Right lobe of liver (tissue), 6 donors: ENCODE results near the gene AURKA. TPM values are rescaled to one million over a fixed set of nuclear protein-coding genes. Genes with fewer than 3 reads are reported as not detected.

Experiments
- ATAC-seq, 4 donors: fragments of 200-7000 bp; cut with Tn5 transposase; one replicate each; pipeline ENCODE4 v1.9.1; 2020; ENCODE audit warnings: mild to moderate bottlenecking in 4 of 4, moderate library complexity in 4 of 4
- DNase-seq, 3 donors: peaks; one replicate each; pipeline ENCODE4 v3.0.0-alpha.2; 2020
- H3K27ac ChIP-seq, 3 donors: fragments of 200-600 bp; one replicate each; pipeline ENCODE4 v1.8.0; 2022
- H3K27me3 ChIP-seq, 2 donors: fragments of 200-600 bp; one replicate each; pipeline ENCODE4 v1.8.0; 2022
- H3K36me3 ChIP-seq, 4 donors: fragments of 200-600 bp; sonication (generic) in 1 of 4; one replicate each; pipeline versions ENCODE4 v1.5.1 to v1.8.0; 2017 to 2022; ENCODE audit warnings: control low read depth in 1 of 4
- H3K4me1 ChIP-seq, 4 donors: fragments of 200-600 bp; sonication (generic) in 1 of 4; one replicate each; pipeline versions ENCODE4 v1.5.1 to v1.8.0; 2017 to 2022; ENCODE audit warnings: control low read depth in 1 of 4
- H3K4me3 ChIP-seq, 3 donors: fragments of 200-600 bp; one replicate each; pipeline ENCODE4 v1.8.0; 2022
- H3K9me3 ChIP-seq, 4 donors: fragments of 200-600 bp; sonication (generic) in 1 of 4; one replicate each; pipeline versions ENCODE4 v1.5.1 to v1.8.0; 2017 to 2022; ENCODE audit warnings: control low read depth in 1 of 4
- POLR2A ChIP-seq: fragments of 450-650 bp; IDR thresholded peaks from one replicate; pipeline ENCODE4 v1.6.1; 2017; ENCODE audit warnings: antibody characterized with exemption, mild to moderate bottlenecking
- WGBS: methylation state at CpG from one replicate; pipeline ENCODE4 v1.1.6; 2018; ENCODE audit warnings: low coverage, low lambda C conversion rate; ENCODE audit not compliant: insufficient coverage; ENCODE audit errors: missing lambda C conversion rate; 5-methylcytosine and 5-hydroxymethylcytosine counted together
- intact Hi-C, 2 donors: fragments of 100-400 bp; cut with DNase I; formaldehyde crosslinking; loops; one replicate each; pipeline versions ENCODE4 v1.11.2 to v1.14.1; 2022
- total RNA-seq, 6 experiments: library from RNA; depleted of rRNA in 2 of 6; stranded (reverse); fragments of >200 nt in 2 of 6; fragmentation: NEBNext Ultra II Directional in 3 of 6; extraction: Animal tissue kit (Norgen Biotek cat#: 25700) in 3 of 6; gene quantifications; one replicate each; pipeline versions ENCODE4 v1.1.0 to v1.2.4, GENCODE V29; 2016 to 2023
- TF ChIP-seq, protein P1 (sequence below), 4 donors: fragments of 200-600 bp in 3 of 4; fragments of 450-650 bp in 1 of 4; IDR thresholded peaks; one replicate each; pipeline versions ENCODE4 v1.5.1 to v1.8.0; 2016 to 2022; ENCODE audit warnings: antibody characterized with exemption in 4 of 4, mild to moderate bottlenecking in 2 of 4
- donor health status: DM: no; HTN: yes; CAD: no.
- donor health status: DM: no; HTN: no; CAD: no.
- donor health status: DM: no; HTN: no; CAD: no.
- donor health status: DM: no; HTN: yes; CAD: no.
- donor health status: DM: no; HTN: yes; CAD: no.

Gene AURKA
- total RNA-seq, 6 experiments from 2014 or later, result 1.5 to 7.4 (median 2.5) TPM

DNA sequence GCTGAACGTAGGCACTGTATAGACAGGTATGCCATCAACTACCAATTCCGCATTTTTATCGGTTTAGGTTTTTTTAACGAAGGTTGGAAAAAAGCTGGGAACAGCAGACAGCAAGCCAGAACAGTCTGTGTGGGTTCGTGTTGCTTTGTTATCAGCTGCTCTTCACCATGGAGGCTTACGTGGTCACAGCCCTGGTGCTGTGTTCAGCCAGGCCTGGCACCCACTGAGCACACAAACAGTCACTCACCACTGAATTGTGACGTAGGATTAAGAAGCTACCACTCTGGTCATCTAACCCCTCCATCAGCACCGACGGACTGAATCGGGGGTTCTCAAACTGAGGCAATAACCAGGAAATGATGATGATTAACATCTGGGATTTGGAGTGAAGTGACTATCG, 20.0 kb downstream of the AURKA start:
- Histone ChIP-seq H3K36me3 (peaks cover 0 to 10% (median 5%) of the 10 kb centered on the region in 4 donors), H3K27ac (no peak overlapping the region), H3K27me3 (no peaks in the 10 kb centered on the region), H3K9me3 (no peaks in the 10 kb centered on the region), H3K4me3 (no peak overlapping the region), H3K4me1 (no peaks in the 10 kb centered on the region)
- intact Hi-C loops, result no loop called here
- ATAC-seq (no peak), DNase-seq (no peak)
- no peak for TF ChIP-seq POLR2A
- 92% methylated on average over 9 of the region's 11 CpGs for WGBS

DNA sequence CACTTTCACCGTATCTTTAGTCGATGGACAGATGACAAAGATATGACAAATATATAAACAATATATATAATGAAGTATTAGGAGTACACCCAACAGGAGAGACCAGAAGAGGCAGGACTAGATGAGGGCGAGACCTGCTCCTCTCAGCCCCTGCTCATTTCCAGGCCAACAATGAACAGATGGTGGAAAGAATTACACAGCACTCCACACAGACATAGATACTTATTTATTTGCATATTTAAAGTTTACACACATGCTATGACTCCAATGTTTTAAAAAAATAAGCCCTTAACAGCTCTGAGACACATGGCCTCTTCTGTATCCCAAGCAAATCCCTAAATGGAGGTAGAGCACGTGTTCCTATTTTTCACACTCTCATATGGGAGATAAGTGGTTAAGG, 22.8 kb downstream of the AURKA start:
- 100% methylated on average over 4 of the region's 4 CpGs for WGBS
- Histone ChIP-seq H3K27ac (no peak overlapping the region), H3K4me1 (no peaks in the 10 kb centered on the region), H3K36me3 (peaks cover 4 to 29% (median 12%) of the 10 kb centered on the region in 4 donors), H3K27me3 (no peaks in the 10 kb centered on the region), H3K9me3 (no peaks in the 10 kb centered on the region), H3K4me3 (no peak overlapping the region)
- ATAC-seq, result no peak
- TF ChIP-seq, protein P1, sequence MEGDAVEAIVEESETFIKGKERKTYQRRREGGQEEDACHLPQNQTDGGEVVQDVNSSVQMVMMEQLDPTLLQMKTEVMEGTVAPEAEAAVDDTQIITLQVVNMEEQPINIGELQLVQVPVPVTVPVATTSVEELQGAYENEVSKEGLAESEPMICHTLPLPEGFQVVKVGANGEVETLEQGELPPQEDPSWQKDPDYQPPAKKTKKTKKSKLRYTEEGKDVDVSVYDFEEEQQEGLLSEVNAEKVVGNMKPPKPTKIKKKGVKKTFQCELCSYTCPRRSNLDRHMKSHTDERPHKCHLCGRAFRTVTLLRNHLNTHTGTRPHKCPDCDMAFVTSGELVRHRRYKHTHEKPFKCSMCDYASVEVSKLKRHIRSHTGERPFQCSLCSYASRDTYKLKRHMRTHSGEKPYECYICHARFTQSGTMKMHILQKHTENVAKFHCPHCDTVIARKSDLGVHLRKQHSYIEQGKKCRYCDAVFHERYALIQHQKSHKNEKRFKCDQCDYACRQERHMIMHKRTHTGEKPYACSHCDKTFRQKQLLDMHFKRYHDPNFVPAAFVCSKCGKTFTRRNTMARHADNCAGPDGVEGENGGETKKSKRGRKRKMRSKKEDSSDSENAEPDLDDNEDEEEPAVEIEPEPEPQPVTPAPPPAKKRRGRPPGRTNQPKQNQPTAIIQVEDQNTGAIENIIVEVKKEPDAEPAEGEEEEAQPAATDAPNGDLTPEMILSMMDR (IDR thresholded peaks at IDR 0.05), result no peak
- intact Hi-C loops, result no loop called here
- DNase-seq, result no peak

DNA sequence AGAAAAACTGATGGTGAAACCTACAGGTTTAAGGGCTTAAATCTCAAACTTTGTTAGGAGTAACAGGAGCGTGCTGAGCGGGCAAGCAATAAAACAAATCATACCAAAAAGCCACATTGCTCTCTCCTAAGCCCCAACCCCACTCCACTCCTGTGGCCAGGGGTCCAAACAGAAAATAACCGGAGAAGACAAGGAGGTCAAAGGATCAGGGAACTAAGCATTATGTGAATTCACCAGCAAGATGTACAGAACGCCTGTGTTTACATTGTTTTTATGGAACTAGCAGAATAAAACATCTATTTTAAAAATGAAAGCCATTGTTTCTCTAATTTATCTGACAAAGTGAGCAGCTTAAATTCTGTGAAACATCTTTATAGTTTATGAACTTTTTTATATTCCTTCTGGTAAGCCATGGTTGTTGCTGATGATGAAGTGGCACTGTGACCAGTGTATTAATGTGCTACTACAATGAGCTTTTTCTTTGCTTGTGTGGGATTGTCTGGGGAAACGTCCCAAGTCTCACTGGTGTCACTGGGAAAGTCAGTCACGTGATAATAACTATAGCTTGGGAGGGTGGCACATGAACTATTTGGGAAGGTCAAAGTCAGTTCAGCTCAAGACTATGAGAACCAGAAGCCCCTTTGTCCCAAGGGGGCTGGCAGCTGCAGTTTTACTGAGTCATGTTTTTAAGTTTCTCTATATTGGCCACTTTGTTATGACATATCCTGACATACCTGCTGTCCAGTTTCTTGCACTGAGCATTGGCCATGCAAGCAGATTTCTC, 23.5 kb downstream of the AURKA start:
- Histone ChIP-seq H3K27ac (no peak overlapping the region), H3K9me3 (no peaks in the 10 kb centered on the region), H3K36me3 (peaks cover 4 to 29% (median 12%) of the 10 kb centered on the region in 4 donors), H3K27me3 (no peaks in the 10 kb centered on the region), H3K4me1 (no peaks in the 10 kb centered on the region), H3K4me3 (no peak overlapping the region)
- WGBS, result 75% methylated on average over 6 of the region's 6 CpGs
- no peak for DNase-seq
- intact Hi-C loops, result no loop called here
- ATAC-seq, result no peak
- no peak for TF ChIP-seq POLR2A
- TF ChIP-seq, protein P1 (IDR thresholded peaks at IDR 0.05), result no peak

DNA sequence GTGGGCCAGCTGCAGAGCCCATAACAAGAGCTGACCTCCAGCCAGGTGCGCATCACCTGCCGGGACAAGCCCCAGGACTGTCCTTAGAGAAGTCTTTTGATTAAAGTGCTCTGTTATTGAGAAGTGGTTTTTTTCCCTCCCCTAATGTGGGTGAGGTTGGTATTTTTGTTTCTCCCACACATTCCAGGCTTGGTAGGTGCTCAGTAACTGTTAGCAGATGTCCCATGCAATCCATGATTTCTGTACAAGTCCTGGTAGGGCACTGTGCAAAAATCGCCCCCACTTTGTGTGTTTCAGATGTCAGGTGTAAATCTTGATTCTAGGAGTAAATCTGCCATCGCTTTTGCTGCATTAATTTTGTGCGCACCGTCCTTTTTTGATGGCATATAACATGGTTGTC, 28.5 kb downstream of the AURKA start:
- ATAC-seq (no peak), DNase-seq (no peak)
- TF ChIP-seq POLR2A, result no peak
- TF ChIP-seq, protein P1 (IDR thresholded peaks at IDR 0.05), result no peak
- Histone ChIP-seq H3K4me1 (peaks cover 0 to 14% (median 0%) of the 10 kb centered on the region in 4 donors), H3K36me3 (peaks cover 0 to 29% (median 12%) of the 10 kb centered on the region in 4 donors), H3K4me3 (no peak overlapping the region), H3K27ac (no peak overlapping the region), H3K27me3 (no peaks in the 10 kb centered on the region), H3K9me3 (no peaks in the 10 kb centered on the region)
- WGBS, result 100% methylated on average over 1 of the region's 6 CpGs
- intact Hi-C loops, result no loop called here

DNA sequence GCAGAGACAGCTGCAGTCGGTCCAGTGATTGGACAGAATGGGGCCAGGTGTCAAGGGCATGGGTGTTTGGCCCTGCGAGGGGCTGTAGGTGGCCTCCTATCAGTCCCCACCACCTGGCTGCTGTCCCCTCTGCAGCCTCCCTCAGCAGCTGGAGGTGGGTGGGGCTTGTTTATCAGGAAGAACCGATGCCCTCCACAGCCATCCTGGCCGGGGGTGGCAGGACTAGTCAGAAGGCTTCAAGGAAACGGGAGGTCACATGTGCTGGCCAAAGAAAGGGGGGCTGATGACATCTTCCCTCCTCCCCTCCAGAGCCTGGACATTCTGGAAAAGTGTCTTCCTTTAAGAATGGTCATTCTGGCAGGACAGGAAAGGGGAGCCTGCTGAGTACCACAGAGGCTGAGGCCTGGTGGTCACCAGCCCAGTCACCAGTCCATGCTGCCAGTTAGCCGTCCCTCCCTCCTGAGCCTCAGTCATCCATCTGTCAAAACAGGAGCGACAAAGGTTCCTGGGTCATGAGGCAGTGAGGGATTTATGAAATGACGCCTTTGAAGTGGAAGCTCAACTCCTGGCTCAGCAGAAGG, 29.1 kb downstream of the AURKA start:
- H3K27me3 ChIP-seq, result no peaks in the 10 kb centered on the region
- 45% methylated on average over 8 of the region's 8 CpGs for WGBS
- peaks cover 0 to 17% (median 0%) of the 10 kb centered on the region in 4 donors for H3K4me1 ChIP-seq
- intact Hi-C loops, result no loop called here
- DNase-seq (peak in 1 of 3 donors; percentile 45), ATAC-seq (no peak)
- H3K27ac ChIP-seq, result no peak overlapping the region
- TF ChIP-seq, protein P1 (IDR thresholded peaks at IDR 0.05), result no peak
- no peak for TF ChIP-seq POLR2A
- peaks cover 0 to 29% (median 12%) of the 10 kb centered on the region in 4 donors for H3K36me3 ChIP-seq
- H3K9me3 ChIP-seq, result no peaks in the 10 kb centered on the region
- H3K4me3 ChIP-seq, result no peak overlapping the region
